OCI-LY1 (cell line): ENCODE data around the gene OR5H2.

Experiments used
- H2AFZ ChIP-seq: fragments of 200-600 bp; sonication (generic), shearing (Covaris generic); 2 replicates; pipeline ENCODE4 v1.6.0; 2014; ENCODE audit warnings: antibody characterized with exemption, mild to moderate bottlenecking, low read length
- H3F3A ChIP-seq: fragments of 200-600 bp; sonication (generic), shearing (Covaris generic); 2 replicates; pipeline ENCODE4 v1.6.0; 2014; ENCODE audit warnings: mild to moderate bottlenecking, antibody characterized with exemption, low read length, moderate library complexity; ENCODE audit not compliant: insufficient read depth
- H3K27ac ChIP-seq: fragments of 200-600 bp; sonication (generic); 2 replicates; pipeline ENCODE4 v1.5.1; 2014; ENCODE audit warnings: low read length, mixed run types, mild to moderate bottlenecking, low read depth; ENCODE audit not compliant: poor library complexity, severe bottlenecking
- H3K27me3 ChIP-seq: fragments of 200-600 bp; sonication (generic); 2 replicates; pipeline ENCODE4 v1.6.0; 2014; ENCODE audit warnings: antibody characterized with exemption, mild to moderate bottlenecking, low read length, moderate library complexity; ENCODE audit not compliant: insufficient read depth
- H3K36me3 ChIP-seq: fragments of 200-600 bp; sonication (generic); 2 replicates; pipeline ENCODE4 v1.6.1; 2014; ENCODE audit warnings: mild to moderate bottlenecking, antibody characterized with exemption, low read length, moderate library complexity, mixed read lengths; ENCODE audit not compliant: insufficient read depth
- H3K4me1 ChIP-seq: fragments of 200-600 bp; sonication (generic); 2 replicates; pipeline ENCODE4 v1.5.1; 2014; ENCODE audit warnings: mild to moderate bottlenecking, low read length, moderate library complexity; ENCODE audit not compliant: insufficient read depth, severe bottlenecking
- H3K4me2 ChIP-seq: fragments of 200-600 bp; sonication (generic), shearing (Covaris generic); 2 replicates; pipeline ENCODE4 v1.6.1; 2014; ENCODE audit warnings: low read length
- H3K4me3 ChIP-seq: fragments of 200-600 bp; sonication (generic); 2 replicates; pipeline ENCODE4 v1.5.1; 2014; ENCODE audit warnings: low read length, low read depth, mild to moderate bottlenecking, mixed read lengths; ENCODE audit not compliant: poor library complexity, severe bottlenecking
- H3K79me2 ChIP-seq: fragments of 200-600 bp; shearing (Covaris generic); 2 replicates; pipeline ENCODE4 v1.6.1; 2016; ENCODE audit warnings: mixed run types, low read length, mixed read lengths; ENCODE audit not compliant: insufficient read depth
- H3K9ac ChIP-seq: fragments of 200-600 bp; sonication (generic), shearing (Covaris generic); 2 replicates; pipeline ENCODE4 v1.6.1; 2014; ENCODE audit warnings: mild to moderate bottlenecking, low read length, mixed read lengths
- H3K9me2 ChIP-seq: fragments of 200-600 bp; sonication (generic), shearing (Covaris generic); 2 replicates; pipeline ENCODE4 v1.6.1; 2014; ENCODE audit warnings: low read depth, mild to moderate bottlenecking, low read length, mixed read lengths
- H3K9me3 ChIP-seq: fragments of 200-600 bp; shearing (Covaris generic); 2 replicates; pipeline ENCODE4 v1.6.1; 2014; ENCODE audit warnings: low read length, mixed read lengths
- H4K20me1 ChIP-seq: fragments of 200-600 bp; sonication (generic), shearing (Covaris generic); 2 replicates; pipeline ENCODE4 v1.6.0; 2016; ENCODE audit warnings: mild to moderate bottlenecking, low read length; ENCODE audit not compliant: insufficient read depth
- CTCF ChIP-seq: fragments of 200-600 bp; sonication (generic), shearing (Covaris generic); IDR thresholded peaks from 2 replicates; pipeline ENCODE4 v1.5.1; 2017; ENCODE audit warnings: mild to moderate bottlenecking, antibody characterized with exemption, low read length, moderate library complexity, mixed read lengths
- EZH2 ChIP-seq: fragments of 200-600 bp; sonication (generic), shearing (Covaris generic); IDR thresholded peaks from 2 replicates; pipeline ENCODE4 v1.8.0; 2017; ENCODE audit warnings: borderline replicate concordance, mixed run types, mild to moderate bottlenecking, antibody characterized with exemption, low read length, moderate library complexity, mixed read lengths

OR5H2 gene

GRCh38 chr3:98326105-98326893 lies 44.0 kb downstream of the OR5H2 start:
- no peaks in the 10 kb centered on the region for H3F3A ChIP-seq

DNA sequence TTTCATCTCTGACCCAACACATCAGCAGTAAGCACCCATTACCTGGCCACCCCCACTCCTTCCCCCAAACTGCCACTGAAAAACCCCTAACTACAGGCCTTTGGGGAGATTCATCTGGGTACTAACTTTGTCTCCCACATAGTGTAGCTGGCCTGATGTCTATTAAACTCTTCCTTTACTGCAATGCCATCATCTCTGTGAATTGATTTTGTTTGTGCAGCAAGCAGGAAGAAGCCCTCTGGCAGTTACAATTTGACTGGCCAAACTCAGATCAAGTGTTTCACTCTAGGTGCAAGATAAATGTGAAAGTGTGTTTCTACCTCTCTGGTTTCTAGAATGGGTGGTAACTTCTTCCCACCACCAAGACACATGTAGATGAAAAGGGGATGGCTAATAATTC lies 44.6 kb downstream of the OR5H2 start:
- Histone ChIP-seq H3K9me2 (no peaks in the 10 kb centered on the region), H4K20me1 (no peaks in the 10 kb centered on the region), H3K4me3 (no peak overlapping the region), H3K9me3 (no peaks in the 10 kb centered on the region), H3K27ac (no peak overlapping the region), H3K79me2 (no peaks in the 10 kb centered on the region), H3K4me2 (no peak overlapping the region), H3K36me3 (no peaks in the 10 kb centered on the region), H3K9ac (no peak overlapping the region), H3K4me1 (no peaks in the 10 kb centered on the region), H2AFZ (no peak overlapping the region), H3K27me3 (no peaks in the 10 kb centered on the region), H3F3A (no peaks in the 10 kb centered on the region)
- no peak for TF ChIP-seq CTCF
- no peak for TF ChIP-seq EZH2

More at GRCh38 chr3:98326105-98326893, 44.0 kb downstream of the OR5H2 start:
- Histone ChIP-seq H3K27ac (no peak overlapping the region), H4K20me1 (no peaks in the 10 kb centered on the region), H3K4me1 (no peaks in the 10 kb centered on the region), H3K9me2 (no peaks in the 10 kb centered on the region), H3K27me3 (no peaks in the 10 kb centered on the region), H3K79me2 (no peaks in the 10 kb centered on the region), H3K9me3 (no peaks in the 10 kb centered on the region), H3K4me3 (no peak overlapping the region), H3K36me3 (no peaks in the 10 kb centered on the region), H3K9ac (no peak overlapping the region), H2AFZ (no peak overlapping the region), H3K4me2 (no peak overlapping the region)
- TF ChIP-seq EZH2: no peak
- no peak for TF ChIP-seq CTCF

DNA sequence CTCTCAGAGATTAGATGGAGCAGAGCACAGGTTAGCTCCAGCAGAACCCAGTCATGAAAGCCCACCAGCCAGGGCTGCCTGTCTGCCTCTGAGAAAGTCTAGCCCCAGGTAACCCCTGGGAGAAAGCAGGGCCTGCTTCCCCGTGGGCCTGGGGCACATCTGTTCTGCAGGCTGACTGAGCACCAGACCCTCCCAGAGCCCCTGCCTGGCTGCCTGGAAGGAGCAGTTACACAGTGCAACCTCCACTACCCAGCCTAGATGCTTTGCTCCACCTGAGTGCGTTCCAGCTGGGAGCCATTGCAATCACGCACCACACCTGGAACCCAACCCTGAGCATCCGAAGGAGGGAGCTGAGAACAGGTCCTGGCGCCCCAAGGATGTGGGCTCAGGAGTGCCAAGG lies 46.6 kb downstream of the OR5H2 start:
- Histone ChIP-seq H3K9ac (no peak overlapping the region), H3K27ac (no peak overlapping the region)
- no peak for TF ChIP-seq EZH2
- TF ChIP-seq CTCF: no peak

More for the DNA sequence above, 46.6 kb downstream of the OR5H2 start:
- H3K27me3 ChIP-seq: no peaks in the 10 kb centered on the region
- no peaks in the 10 kb centered on the region for H3K4me1 ChIP-seq
- no peaks in the 10 kb centered on the region for H3F3A ChIP-seq
- no peaks in the 10 kb centered on the region for H3K9me3 ChIP-seq
- H3K4me3 ChIP-seq: no peak overlapping the region
- H4K20me1 ChIP-seq: no peaks in the 10 kb centered on the region
- no peaks in the 10 kb centered on the region for H3K79me2 ChIP-seq
- no peaks in the 10 kb centered on the region for H3K9me2 ChIP-seq
- H2AFZ ChIP-seq: no peak overlapping the region
- H3K4me2 ChIP-seq: no peak overlapping the region
- no peaks in the 10 kb centered on the region for H3K36me3 ChIP-seq
